BLaER1 treated with 17β-estradiol and CSF1 and Interleukin-3, amounts not matched to agents 10 nM and 100 nM (cell line): ENCODE data around the gene VEZF1.

Experiments
- H3K27ac ChIP-seq, 11 experiments: shearing (Covaris generic); formaldehyde crosslinking; 2 replicates each; pipeline ENCODE4 v1.8.1; 2022
- H3K27me3 ChIP-seq, 11 experiments: shearing (Covaris generic); formaldehyde crosslinking; 2 replicates each; pipeline ENCODE4 v1.8.1; 2022
- H3K36me3 ChIP-seq, 11 experiments: shearing (Covaris generic); formaldehyde crosslinking; 2 replicates each; pipeline ENCODE4 v1.8.1; 2022
- H3K4me1 ChIP-seq, 10 experiments: shearing (Covaris generic); formaldehyde crosslinking; 2 replicates each; pipeline ENCODE4 v1.8.1; 2022
- H3K4me2 ChIP-seq, 11 experiments: shearing (Covaris generic); formaldehyde crosslinking; 2 replicates each; pipeline ENCODE4 v1.8.1; 2022
- H3K4me3 ChIP-seq, 10 experiments: shearing (Covaris generic); formaldehyde crosslinking; 2 replicates each; pipeline ENCODE4 v1.8.1; 2022
- H3K9ac ChIP-seq, 11 experiments: shearing (Covaris generic); formaldehyde crosslinking; 2 replicates each; pipeline ENCODE4 v1.8.1; 2022
- H3K9me3 ChIP-seq, 11 experiments: shearing (Covaris generic); formaldehyde crosslinking; replicated peaks in 1 of 11; 2 replicates each; pipeline ENCODE4 v1.8.1; 2022
- H4K20me1 ChIP-seq, 11 experiments: shearing (Covaris generic); formaldehyde crosslinking; 2 replicates each; pipeline ENCODE4 v1.8.1; 2022
- Cebpa-rat ChIP-seq, 11 experiments: shearing (Covaris generic); IDR thresholded peaks; 2 replicates each; pipeline ENCODE4 v1.8.1; 2022

VEZF1 gene

DNA sequence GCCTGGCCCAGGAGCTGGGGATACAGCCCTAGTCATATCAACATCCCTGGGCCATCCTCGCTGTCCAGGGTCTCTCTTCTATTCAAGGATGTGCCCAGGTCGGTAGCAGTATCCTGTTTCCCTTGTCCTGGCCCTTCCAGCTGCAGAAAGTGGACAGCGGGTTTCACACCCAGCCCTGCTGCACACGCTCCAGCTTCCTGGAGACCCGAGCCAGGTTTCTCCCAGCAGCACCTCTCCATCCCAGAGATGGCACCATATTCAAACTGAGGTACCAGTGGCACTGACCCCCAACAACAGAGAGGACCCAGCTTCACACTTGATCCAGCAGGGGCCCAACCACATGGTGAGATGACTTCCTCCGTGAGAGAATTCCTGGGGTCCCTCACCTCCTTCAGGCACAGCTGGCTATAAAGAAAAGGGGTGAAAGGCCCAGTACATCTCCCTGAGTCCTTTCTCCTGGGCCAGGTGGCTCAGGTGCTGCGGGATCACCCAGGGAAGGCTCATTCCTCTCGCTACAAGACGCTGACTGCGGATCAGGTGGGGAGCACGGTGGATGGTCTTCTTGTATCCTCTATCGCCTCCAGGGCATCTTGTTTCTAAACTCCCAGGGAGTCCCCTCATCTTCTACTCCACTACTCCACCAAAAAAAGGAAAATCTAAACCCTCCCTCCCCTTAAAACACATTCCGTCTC lies 34.2 kb downstream of the VEZF1 start:
- Histone ChIP-seq H3K9ac (peak overlapping the region in 9 of 11 experiments; percentile 72 to 92 (median 83); a peak in 11 of 22 replicates), H4K20me1 (peaks cover 0 to 20% (median 7%) of the 10 kb centered on the region in 11 experiments; a peak in 9 of 22 replicates), H3K36me3 (no peaks in the 10 kb centered on the region), H3K4me2 (peak overlapping the region; percentile 92 to 100 (median 98); a peak in 21 of 22 replicates), H3K27ac (peak overlapping the region in 1 of 11 experiments; percentile 81; a peak in 1 of 22 replicates), H3K4me1 (peaks cover 53 to 71% (median 63%) of the 10 kb centered on the region in 10 experiments), H3K27me3 (peaks cover 21 to 49% (median 42%) of the 10 kb centered on the region in 11 experiments), H3K4me3 (peak overlapping the region in 9 of 10 experiments; percentile 66 to 86 (median 71); a peak in 15 of 20 replicates), H3K9me3 (no peaks in the 10 kb centered on the region)
- TF ChIP-seq Cebpa-rat (IDR thresholded peaks at IDR 0.05), result no peak

DNA sequence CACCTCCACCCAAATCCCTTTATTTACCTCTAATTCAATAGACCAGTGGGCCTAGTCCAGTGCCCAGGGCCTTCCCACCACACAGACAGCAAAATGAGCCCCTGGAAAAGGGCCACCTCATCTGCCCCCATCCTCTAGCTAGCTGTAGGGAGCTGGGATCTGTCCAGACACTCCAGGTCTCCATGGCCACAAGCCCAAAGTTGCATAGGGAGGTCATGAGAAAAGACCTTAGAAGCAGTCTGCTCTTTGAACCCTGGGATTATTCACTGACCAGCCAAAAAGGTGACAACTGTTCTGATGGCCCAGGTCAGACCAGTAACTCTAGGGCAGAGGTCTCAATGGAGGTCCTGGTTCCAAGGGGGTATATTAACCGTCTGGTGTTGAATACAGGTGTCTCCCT lies 34.8 kb downstream of the VEZF1 start:
- H3K9ac ChIP-seq, result no peak overlapping the region
- H3K36me3 ChIP-seq, result no peaks in the 10 kb centered on the region
- peak overlapping the region in 6 of 11 experiments; percentile 1 to 98 (median 95); a peak in 7 of 22 replicates for H3K4me2 ChIP-seq
- peaks cover 0 to 20% (median 7%) of the 10 kb centered on the region in 11 experiments; a peak in 9 of 22 replicates for H4K20me1 ChIP-seq
- peaks cover 21 to 49% (median 42%) of the 10 kb centered on the region in 11 experiments for H3K27me3 ChIP-seq
- H3K9me3 ChIP-seq, result no peaks in the 10 kb centered on the region
- no peak overlapping the region for H3K27ac ChIP-seq
- peaks cover 60 to 77% (median 69%) of the 10 kb centered on the region in 10 experiments for H3K4me1 ChIP-seq
- H3K4me3 ChIP-seq, result no peak overlapping the region
- TF ChIP-seq Cebpa-rat (IDR thresholded peaks at IDR 0.05), result no peak

DNA sequence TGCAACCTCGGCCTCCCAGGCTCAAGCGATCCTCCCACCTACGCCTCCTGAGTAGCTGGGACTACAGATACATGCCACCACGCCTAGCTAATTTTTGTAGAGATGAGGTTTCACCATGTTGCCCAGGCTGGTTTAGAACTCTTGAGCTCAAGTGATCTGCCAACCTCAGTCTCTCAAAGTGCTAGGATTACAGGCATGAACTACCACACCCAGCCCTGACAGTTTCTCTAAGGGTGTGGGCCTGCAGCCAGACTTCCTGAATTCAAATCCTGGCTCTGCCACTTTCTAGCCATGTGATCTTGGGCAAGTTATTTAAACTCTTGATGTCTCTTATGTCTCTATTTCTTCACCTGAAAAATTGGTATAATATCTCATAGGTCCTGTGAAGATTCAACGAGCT lies 38.4 kb downstream of the VEZF1 start:
- Histone ChIP-seq H3K4me1 (peaks cover 78 to 94% (median 84%) of the 10 kb centered on the region in 10 experiments), H3K4me3 (no peak overlapping the region; a peak in 1 of 20 replicates), H3K27me3 (peaks cover 9 to 23% (median 20%) of the 10 kb centered on the region in 11 experiments; a peak in 21 of 22 replicates), H3K27ac (peak overlapping the region in 10 of 11 experiments; percentile 39 to 73 (median 66); a peak in 16 of 22 replicates), H3K4me2 (peak overlapping the region; percentile 82 to 97 (median 88)), H3K9me3 (no peaks in the 10 kb centered on the region), H3K36me3 (no peaks in the 10 kb centered on the region), H3K9ac (peak overlapping the region in 4 of 11 experiments; percentile 19 to 61 (median 38); a peak in 4 of 22 replicates), H4K20me1 (no peaks in the 10 kb centered on the region; a peak in 3 of 22 replicates)
- no peak for TF ChIP-seq Cebpa-rat (IDR thresholded peaks at IDR 0.05)

DNA sequence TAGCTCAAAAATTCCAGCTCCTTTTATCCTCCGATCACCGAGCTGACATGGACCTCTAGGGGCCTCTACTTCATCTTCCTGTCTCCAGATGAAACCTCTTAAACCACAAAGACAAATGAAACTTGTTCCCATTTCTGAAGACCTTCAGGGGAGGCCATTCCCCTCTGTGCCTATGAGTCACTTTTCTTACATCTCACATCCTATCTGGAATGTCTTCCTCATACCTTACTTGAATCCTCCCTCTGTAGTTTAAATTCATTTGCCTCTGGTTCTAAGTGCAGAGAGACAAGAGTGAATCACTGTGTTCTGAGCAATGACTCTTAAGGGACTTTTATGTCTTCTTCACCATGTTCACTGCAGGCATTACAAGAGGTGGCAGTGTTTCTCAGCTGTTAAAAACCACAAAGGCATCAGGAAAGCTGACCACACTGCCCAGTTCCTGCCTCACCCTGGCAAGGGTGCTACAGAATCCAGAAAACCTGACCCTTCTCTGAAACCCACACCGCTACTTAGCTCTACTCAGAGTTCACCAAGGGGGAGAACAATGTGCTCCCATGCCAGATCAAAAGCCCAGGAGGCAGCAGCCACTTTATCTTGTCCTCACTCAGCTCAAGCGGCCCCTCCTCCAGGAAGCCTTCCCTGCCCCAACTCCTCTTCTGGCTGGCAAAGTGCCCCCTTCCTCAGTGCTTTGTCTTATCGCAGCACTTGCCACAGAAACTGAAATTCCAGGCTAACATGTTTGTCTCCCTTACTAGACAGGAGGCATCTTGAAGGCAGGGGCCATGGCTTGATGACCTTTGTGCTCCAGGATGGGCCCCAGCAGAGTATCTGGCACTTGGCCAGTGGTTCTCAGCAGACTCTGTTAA lies 39.3 kb downstream of the VEZF1 start:
- Histone ChIP-seq H3K27ac (peak overlapping the region; percentile 50 to 73 (median 70); a peak in 21 of 22 replicates), H3K27me3 (peaks cover 4 to 15% (median 11%) of the 10 kb centered on the region in 11 experiments; a peak in 21 of 22 replicates), H3K9ac (peak overlapping the region; percentile 15 to 66 (median 59); a peak in 20 of 22 replicates), H3K4me2 (peak overlapping the region; percentile 82 to 97 (median 88)), H3K4me3 (peak overlapping the region in 2 of 10 experiments; percentile 6 to 40; a peak in 3 of 20 replicates), H3K9me3 (no peaks in the 10 kb centered on the region), H4K20me1 (no peaks in the 10 kb centered on the region; a peak in 3 of 22 replicates), H3K4me1 (peaks cover 74 to 91% (median 79%) of the 10 kb centered on the region in 10 experiments), H3K36me3 (no peaks in the 10 kb centered on the region)
- TF ChIP-seq Cebpa-rat (IDR thresholded peaks at IDR 0.05), result no peak

DNA sequence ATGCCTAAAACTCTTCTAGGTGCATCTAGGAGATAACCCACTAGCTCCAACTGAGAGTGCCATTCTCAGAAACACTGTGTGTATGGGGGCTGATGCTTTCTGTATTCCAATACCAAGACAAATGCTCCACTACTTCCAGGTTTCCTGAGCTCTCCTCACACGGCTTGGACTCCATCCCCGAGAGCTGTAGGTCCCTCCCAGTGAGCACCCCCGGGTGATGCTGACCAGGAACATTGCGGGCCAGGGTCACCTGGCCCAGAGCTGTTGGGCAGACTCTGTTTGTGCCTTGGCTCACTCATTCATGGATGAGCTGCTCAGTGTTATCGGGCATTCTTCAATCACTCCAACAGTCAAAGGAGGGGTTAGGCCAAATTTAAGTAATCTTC lies 39.9 kb downstream of the VEZF1 start:
- Histone ChIP-seq H3K4me1 (peaks cover 80 to 92% (median 83%) of the 10 kb centered on the region in 10 experiments), H3K27me3 (peaks cover 0 to 8% (median 5%) of the 10 kb centered on the region in 11 experiments; a peak in 17 of 22 replicates), H3K9ac (peak overlapping the region in 8 of 11 experiments; percentile 22 to 64 (median 60); a peak in 11 of 22 replicates), H3K27ac (peak overlapping the region; percentile 45 to 73 (median 68); a peak in 18 of 22 replicates), H3K9me3 (no peaks in the 10 kb centered on the region), H3K36me3 (no peaks in the 10 kb centered on the region), H3K4me3 (peak overlapping the region in 2 of 10 experiments; percentile 6 to 33; a peak in 3 of 20 replicates), H3K4me2 (peak overlapping the region; percentile 82 to 97 (median 88)), H4K20me1 (no peaks in the 10 kb centered on the region; a peak in 3 of 22 replicates)
- no peak for TF ChIP-seq Cebpa-rat (IDR thresholded peaks at IDR 0.05)

DNA sequence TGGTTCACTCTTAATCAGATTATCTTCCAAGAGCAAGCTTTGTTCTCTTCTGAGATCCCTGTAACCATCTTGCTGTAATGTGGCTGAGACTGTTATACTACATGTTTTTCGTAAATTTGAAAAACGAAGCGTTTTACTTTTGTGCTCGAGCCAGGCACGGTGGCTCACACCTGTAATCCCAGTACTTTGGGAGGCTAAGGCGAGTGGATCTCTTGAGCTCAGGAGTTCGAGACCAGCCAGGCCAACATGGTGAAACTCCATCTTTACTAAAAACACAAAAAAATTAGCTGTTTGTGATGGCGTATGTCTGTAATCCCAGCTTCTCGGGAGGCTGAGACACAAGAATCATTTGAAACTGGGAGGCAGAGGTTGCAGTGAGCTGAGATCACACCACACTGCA lies 40.7 kb downstream of the VEZF1 start:
- Histone ChIP-seq H3K4me3 (peak overlapping the region in 9 of 10 experiments; percentile 14 to 61 (median 42); a peak in 13 of 20 replicates), H3K4me1 (peaks cover 82 to 97% (median 89%) of the 10 kb centered on the region in 10 experiments), H3K9ac (peak overlapping the region; percentile 23 to 65 (median 49); a peak in 17 of 22 replicates), H3K27me3 (peaks cover 0 to under 1% (median 0%) of the 10 kb centered on the region in 11 experiments; a peak in 2 of 22 replicates), H3K27ac (peak overlapping the region; percentile 29 to 73 (median 59); a peak in 21 of 22 replicates), H3K36me3 (no peaks in the 10 kb centered on the region), H3K9me3 (no peaks in the 10 kb centered on the region), H3K4me2 (peak overlapping the region; percentile 82 to 97 (median 88)), H4K20me1 (no peaks in the 10 kb centered on the region; a peak in 2 of 22 replicates)
- no peak for TF ChIP-seq Cebpa-rat (IDR thresholded peaks at IDR 0.05)

DNA sequence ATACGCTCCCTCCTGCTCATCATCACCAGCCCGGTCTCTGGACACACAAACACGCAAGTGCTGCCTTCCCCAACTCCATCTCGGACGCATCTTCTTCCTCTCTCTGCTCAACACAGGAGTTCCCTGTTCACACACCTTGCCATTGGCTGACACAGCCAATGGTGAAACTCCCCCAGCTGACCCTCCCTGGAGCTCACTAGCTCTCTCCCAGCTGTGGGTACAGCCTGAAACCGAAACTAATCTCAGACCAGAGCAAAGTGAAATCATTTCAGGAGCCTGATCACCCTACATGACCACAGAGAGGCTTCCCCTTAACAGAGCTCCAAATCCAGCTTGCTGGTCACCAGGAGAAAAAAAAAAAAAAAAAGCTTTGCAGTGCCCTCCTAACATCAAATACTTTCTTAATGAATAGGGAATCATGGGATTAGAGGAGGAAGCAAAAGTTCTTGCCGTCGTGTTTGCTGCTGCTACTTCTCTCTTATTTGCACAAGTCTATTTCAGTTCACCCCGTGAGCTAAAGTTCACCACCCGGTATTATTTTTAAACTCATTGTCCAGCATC lies 41.2 kb downstream of the VEZF1 start:
- no peak for TF ChIP-seq Cebpa-rat (IDR thresholded peaks at IDR 0.05)
- Histone ChIP-seq H3K27me3 (no peaks in the 10 kb centered on the region), H3K4me3 (peak overlapping the region; percentile 14 to 61 (median 45); a peak in 16 of 20 replicates), H3K36me3 (no peaks in the 10 kb centered on the region), H3K9ac (peak overlapping the region; percentile 23 to 65 (median 49); a peak in 20 of 22 replicates), H4K20me1 (peaks cover 0 to 3% (median 0%) of the 10 kb centered on the region in 11 experiments; a peak in 2 of 22 replicates), H3K27ac (peak overlapping the region; percentile 47 to 73 (median 59); a peak in 21 of 22 replicates), H3K9me3 (no peaks in the 10 kb centered on the region), H3K4me2 (peak overlapping the region; percentile 82 to 97 (median 88)), H3K4me1 (peaks cover 82 to 100% (median 94%) of the 10 kb centered on the region in 10 experiments)
